Testis (tissue), 2 donors: Measurements from ENCODE around the gene CHM.

Experiments used
- POLR2A ChIP-seq: fragments of 450-650 bp; IDR thresholded peaks from one replicate; pipeline ENCODE4 v1.6.1; 2017; ENCODE audit warnings: antibody characterized with exemption, mild to moderate bottlenecking, moderate library complexity
- TF ChIP-seq, protein P1 (sequence below), 3 experiments: fragments of 450-650 bp in 2 of 3; fragments of 200-600 bp in 1 of 3; sonication (generic) in 1 of 3; IDR thresholded peaks; one replicate each; pipeline ENCODE4 v1.5.1; 2016 to 2019; ENCODE audit warnings: antibody characterized with exemption in 3 of 3, mild to moderate bottlenecking in 2 of 3, moderate library complexity in 1 of 3

DNA sequence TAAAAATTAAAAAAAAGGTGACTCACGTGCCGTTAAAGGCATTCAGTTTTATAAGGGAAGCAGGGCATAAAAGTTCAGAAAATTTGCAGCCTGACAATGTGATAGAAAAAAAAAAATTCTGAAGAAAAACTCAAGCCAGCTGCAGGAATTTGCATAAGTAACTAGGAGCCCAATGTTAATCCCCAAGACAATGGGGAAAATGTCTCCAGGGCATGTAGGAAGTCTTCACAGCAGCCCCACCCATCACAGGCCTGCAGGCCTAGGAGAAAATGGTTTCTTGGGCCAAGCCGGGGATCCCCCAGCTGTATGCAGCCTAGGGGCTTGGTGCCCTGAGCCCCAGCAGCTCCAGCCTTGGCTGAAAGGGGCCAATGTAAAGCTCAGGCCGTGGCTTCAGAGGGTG, 31.2 kb downstream of the CHM start:
- TF ChIP-seq, protein P1, sequence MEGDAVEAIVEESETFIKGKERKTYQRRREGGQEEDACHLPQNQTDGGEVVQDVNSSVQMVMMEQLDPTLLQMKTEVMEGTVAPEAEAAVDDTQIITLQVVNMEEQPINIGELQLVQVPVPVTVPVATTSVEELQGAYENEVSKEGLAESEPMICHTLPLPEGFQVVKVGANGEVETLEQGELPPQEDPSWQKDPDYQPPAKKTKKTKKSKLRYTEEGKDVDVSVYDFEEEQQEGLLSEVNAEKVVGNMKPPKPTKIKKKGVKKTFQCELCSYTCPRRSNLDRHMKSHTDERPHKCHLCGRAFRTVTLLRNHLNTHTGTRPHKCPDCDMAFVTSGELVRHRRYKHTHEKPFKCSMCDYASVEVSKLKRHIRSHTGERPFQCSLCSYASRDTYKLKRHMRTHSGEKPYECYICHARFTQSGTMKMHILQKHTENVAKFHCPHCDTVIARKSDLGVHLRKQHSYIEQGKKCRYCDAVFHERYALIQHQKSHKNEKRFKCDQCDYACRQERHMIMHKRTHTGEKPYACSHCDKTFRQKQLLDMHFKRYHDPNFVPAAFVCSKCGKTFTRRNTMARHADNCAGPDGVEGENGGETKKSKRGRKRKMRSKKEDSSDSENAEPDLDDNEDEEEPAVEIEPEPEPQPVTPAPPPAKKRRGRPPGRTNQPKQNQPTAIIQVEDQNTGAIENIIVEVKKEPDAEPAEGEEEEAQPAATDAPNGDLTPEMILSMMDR (IDR thresholded peaks at IDR 0.05): no peak
- no peak for TF ChIP-seq POLR2A
